CD4-positive, alpha-beta T cell (primary cell): ENCODE results near the gene SLC34A3. TPM values are rescaled to one million over a fixed set of nuclear protein-coding genes. Genes with fewer than 3 reads are reported as not detected.

ENCODE experiments used
- ATAC-seq: fragments of 200-7000 bp; cut with Tn5 transposase; one replicate; pipeline ENCODE4 v1.10.0; 2022; ENCODE audit warnings: mild to moderate bottlenecking; ENCODE audit not compliant: poor library complexity
- CTCF ChIA-PET: fragments of 350-600 bp; sonication (Branson Sonifier 250); formaldehyde crosslinking; loops from one replicate; lab custom pipeline; 2021; ENCODE audit warnings: antibody characterized with exemption, inconsistent platforms; lab: Charles Lee
- POLR2A ChIA-PET: fragments of 350-600 bp; sonication (Branson Sonifier 250); formaldehyde crosslinking; loops from one replicate; lab custom pipeline; 2021; ENCODE audit warnings: antibody characterized with exemption, inconsistent platforms; lab: Charles Lee
- DNase-seq, 14 experiments: peaks; one replicate each; pipeline ENCODE4 v3.0.0-alpha.2; 2013 to 2020; ENCODE audit warnings: mixed read lengths in 2 of 14
- H3K27ac ChIP-seq, 2 donors: one replicate each; pipeline versions ENCODE4 v1.5.1 to v1.7.0; 2013; ENCODE audit warnings: low read length in 2 of 2, low read depth in 1 of 2, mild to moderate bottlenecking in 1 of 2
- H3K27me3 ChIP-seq, 2 experiments: 1 replicate in 1 of 2; 2 replicates in 1 of 2; pipeline versions ENCODE4 v1.6.1 to v1.7.0; 2013; ENCODE audit warnings: low read length in 2 of 2, control low read depth in 1 of 2, mild to moderate bottlenecking in 1 of 2, moderate library complexity in 1 of 2; ENCODE audit not compliant: insufficient read depth in 2 of 2, control insufficient read depth in 1 of 2
- H3K36me3 ChIP-seq: one replicate; pipeline ENCODE4 v1.6.1; 2013; ENCODE audit warnings: low read length, control low read depth; ENCODE audit not compliant: insufficient read depth
- H3K4me1 ChIP-seq: one replicate; pipeline ENCODE4 v1.6.1; 2013; ENCODE audit warnings: low read length, control low read depth; ENCODE audit not compliant: insufficient read depth
- H3K4me3 ChIP-seq: one replicate; pipeline ENCODE4 v1.5.1; 2013; ENCODE audit warnings: mild to moderate bottlenecking, low read length, moderate library complexity
- H3K9me3 ChIP-seq, 2 experiments: 1 replicate in 1 of 2; 2 replicates in 1 of 2; pipeline versions ENCODE4 v1.6.1 to v1.7.0; 2013; ENCODE audit warnings: low read length in 2 of 2, mild to moderate bottlenecking in 2 of 2, control low read depth in 1 of 2, moderate library complexity in 1 of 2; ENCODE audit not compliant: control insufficient read depth in 1 of 2, insufficient read depth in 1 of 2
- H3K27ac Mint-ChIP-seq: one replicate; pipeline ENCODE4 v1.8.0; 2020; ENCODE audit warnings: mixed read lengths
- H3K27me3 Mint-ChIP-seq: one replicate; pipeline ENCODE4 v1.8.0; 2021; ENCODE audit warnings: mixed read lengths
- H3K36me3 Mint-ChIP-seq: one replicate; pipeline ENCODE4 v1.8.0; 2021; ENCODE audit warnings: low read depth, mixed read lengths
- H3K4me1 Mint-ChIP-seq: one replicate; pipeline ENCODE4 v1.8.0; 2021; ENCODE audit warnings: low read depth, mixed read lengths
- H3K4me3 Mint-ChIP-seq: one replicate; pipeline ENCODE4 v1.8.0; 2020; ENCODE audit warnings: mild to moderate bottlenecking, mixed read lengths
- H3K9me3 Mint-ChIP-seq: one replicate; pipeline ENCODE4 v1.8.0; 2020; ENCODE audit warnings: mixed read lengths
- intact Hi-C, 2 experiments: fragments of 100-400 bp; cut with DNase I in 1 of 2; cut with micrococcal nuclease in 1 of 2; formaldehyde crosslinking; loops; one replicate each; pipeline versions ENCODE4 v1.15.1 to v1.9.0; 2023 to 2025; cut with DNase I, micrococcal nuclease
- total RNA-seq, 174 experiments: library from RNA in 2 of 174; stranded (reverse) in 2 of 174; gene quantifications; one replicate each; pipeline ENCODE4 v1.2.3 and lab custom pipeline; 2021 to 2026
- TF ChIP-seq, protein P1 (sequence below): fragments of 200-600 bp; IDR thresholded peaks from one replicate; pipeline ENCODE4 v1.8.0; 2022; ENCODE audit warnings: antibody characterized with exemption, mild to moderate bottlenecking

SLC34A3 gene
- total RNA-seq, 2 experiments from 2014 or later: not detected

DNA sequence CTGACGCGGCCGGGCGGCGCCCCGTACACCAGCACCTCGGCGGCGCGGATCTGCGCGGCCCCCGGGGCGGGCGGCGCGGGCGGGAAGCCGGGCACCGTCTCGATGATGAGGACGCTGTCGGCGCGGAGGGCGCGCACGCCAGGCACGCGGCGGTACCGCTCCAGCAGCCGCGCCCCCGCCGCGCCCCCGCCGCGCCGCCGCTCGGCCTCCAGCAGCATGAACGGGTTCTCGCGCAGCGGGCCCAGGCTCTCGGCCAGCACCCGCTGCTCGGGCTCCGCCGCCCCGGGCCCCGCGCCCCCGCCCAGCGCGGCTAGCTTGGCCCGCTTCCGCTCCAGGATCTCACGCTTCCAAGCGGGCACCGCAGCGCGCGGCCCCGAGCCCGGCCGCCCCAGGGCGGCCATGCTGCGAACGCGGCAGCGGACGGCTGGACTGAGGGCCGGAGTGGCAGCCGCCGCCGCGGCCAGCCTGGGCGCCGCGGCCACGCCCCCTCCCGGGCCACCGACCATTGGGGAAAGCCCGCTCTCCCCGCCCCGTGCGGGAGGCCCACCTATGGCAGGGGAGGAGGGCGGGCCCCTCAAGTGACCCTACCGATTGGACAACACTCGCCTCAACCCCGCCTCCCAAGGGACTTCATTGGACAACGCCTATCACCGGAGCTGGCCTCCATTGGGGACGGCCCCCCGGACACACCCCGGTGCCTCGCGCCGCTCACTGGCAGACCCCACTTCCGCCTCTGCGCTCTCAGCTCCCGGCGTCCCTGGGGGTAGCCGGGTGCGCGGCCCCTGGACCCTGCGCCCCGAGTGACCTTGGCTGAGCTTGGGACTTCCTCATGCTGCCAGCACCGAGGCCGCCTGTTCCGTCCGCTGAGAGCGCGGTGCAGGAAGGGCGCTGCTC, 30.1 kb upstream of the SLC34A3 start, which contains the start of gene TPRN:
Gene TPRN, minus strand, starts transcription at position 431 of the 894 bp plus-strand sequence. Its CDS starts 30 bp downstream, at position 401.
- Histone ChIP-seq H3K9me3 (peaks cover 0 to 6% of the 10 kb centered on the region in 2 experiments), H3K4me3 (peak within 1 kb of the TSS; percentile 87), H3K27me3 (no peaks in the 10 kb centered on the region), H3K36me3 (peaks cover 2% of the 10 kb centered on the region), H3K4me1 (peaks cover 48% of the 10 kb centered on the region), H3K27ac (peak within 1 kb of the TSS; percentile 72 to 76)
- H3K9me3 Mint-ChIP-seq: no peaks in the 10 kb centered on the region
- ChIA-PET CTCF (interaction anchor here (0.6 to 1.4 kb wide), 7 partner anchors 11 to 133 kb away, joined by 3 to 9 read pairs (median 4); partner anchors contain the start of genes ANAPC2, RNF224 and SSNA1), POLR2A (interaction anchor here (0.6 to 2.5 kb wide), 13 partner anchors 8 to 662 kb away, joined by 3 to 39 read pairs (median 6); partner anchors contain the start of genes ANAPC2, MAN1B1, NELFB and RNF208)
- ATAC-seq (peak; percentile 94), DNase-seq (peak; percentile 93 to 99 (median 98))
- H3K4me3 Mint-ChIP-seq: peak within 1 kb of the TSS; percentile 93
- H3K27ac Mint-ChIP-seq: peak within 1 kb of the TSS; percentile 84
- intact Hi-C loops: loop anchor here (1.0 to 2.0 kb wide), 2 partner anchors 22 to 23 kb away; partner anchors contain the start of gene RNF208 (in 1 of the 2)
- H3K27me3 Mint-ChIP-seq: no peaks in the 10 kb centered on the region
- peaks cover 23% of the 10 kb centered on the region for H3K4me1 Mint-ChIP-seq
- TF ChIP-seq, protein P1, sequence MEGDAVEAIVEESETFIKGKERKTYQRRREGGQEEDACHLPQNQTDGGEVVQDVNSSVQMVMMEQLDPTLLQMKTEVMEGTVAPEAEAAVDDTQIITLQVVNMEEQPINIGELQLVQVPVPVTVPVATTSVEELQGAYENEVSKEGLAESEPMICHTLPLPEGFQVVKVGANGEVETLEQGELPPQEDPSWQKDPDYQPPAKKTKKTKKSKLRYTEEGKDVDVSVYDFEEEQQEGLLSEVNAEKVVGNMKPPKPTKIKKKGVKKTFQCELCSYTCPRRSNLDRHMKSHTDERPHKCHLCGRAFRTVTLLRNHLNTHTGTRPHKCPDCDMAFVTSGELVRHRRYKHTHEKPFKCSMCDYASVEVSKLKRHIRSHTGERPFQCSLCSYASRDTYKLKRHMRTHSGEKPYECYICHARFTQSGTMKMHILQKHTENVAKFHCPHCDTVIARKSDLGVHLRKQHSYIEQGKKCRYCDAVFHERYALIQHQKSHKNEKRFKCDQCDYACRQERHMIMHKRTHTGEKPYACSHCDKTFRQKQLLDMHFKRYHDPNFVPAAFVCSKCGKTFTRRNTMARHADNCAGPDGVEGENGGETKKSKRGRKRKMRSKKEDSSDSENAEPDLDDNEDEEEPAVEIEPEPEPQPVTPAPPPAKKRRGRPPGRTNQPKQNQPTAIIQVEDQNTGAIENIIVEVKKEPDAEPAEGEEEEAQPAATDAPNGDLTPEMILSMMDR: no peak
- H3K36me3 Mint-ChIP-seq: peaks cover 5% of the 10 kb centered on the region

DNA sequence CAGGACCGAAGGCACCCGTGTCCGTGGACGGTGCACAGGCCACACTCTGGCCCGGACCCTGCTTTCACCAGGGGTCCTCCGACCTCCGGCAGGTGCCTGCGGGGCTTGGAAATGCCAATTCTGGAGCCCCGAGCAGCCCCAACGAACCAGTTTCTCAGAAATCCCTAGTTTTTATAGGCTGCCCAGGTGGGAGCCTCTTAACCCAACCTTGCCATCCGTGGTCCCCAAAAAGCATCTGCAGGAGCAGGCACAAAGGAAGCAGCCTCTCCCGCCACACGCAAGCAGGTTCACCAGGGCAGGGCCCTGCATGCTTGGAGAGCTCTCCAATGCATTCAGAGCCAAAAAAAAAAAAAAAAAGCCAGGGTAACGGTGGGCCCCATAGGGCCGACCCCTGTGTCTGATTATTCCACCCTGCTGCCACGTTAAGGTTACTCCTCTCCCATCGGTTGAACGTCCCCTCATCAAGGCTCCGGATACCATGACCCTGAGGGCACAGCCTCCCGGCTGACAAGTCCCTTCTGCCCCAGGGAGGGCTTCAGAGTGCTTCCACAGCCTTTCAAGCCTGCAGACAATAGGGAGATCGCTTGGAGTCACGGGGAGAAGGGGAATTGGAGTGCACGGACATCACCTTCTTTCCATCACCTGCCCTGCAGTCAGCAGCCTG, 29.4 kb upstream of the SLC34A3 start:
- TF ChIP-seq, protein P1: no peak
- ChIA-PET POLR2A (interaction anchor here (0.7 to 2.5 kb wide), 12 partner anchors 9 to 315 kb away, joined by 4 to 39 read pairs (median 8); partner anchors contain the start of genes ANAPC2, MAN1B1, NELFB and RNF208), CTCF (interaction anchor here (0.6 to 1.4 kb wide), 7 partner anchors 12 to 134 kb away, joined by 3 to 9 read pairs (median 4); partner anchors contain the start of genes ANAPC2, RNF224 and SSNA1)
- Histone ChIP-seq H3K4me3 (peak overlapping the region; percentile 87), H3K9me3 (peaks cover 0 to 6% of the 10 kb centered on the region in 2 experiments), H3K36me3 (peaks cover 2% of the 10 kb centered on the region), H3K27ac (peak overlapping the region; percentile 72 to 76), H3K4me1 (peaks cover 56% of the 10 kb centered on the region), H3K27me3 (no peaks in the 10 kb centered on the region)
- Mint-ChIP-seq H3K36me3 (peaks cover 5% of the 10 kb centered on the region), H3K9me3 (no peaks in the 10 kb centered on the region), H3K27me3 (no peaks in the 10 kb centered on the region), H3K27ac (peak overlapping the region; percentile 84), H3K4me3 (peak overlapping the region; percentile 93), H3K4me1 (peaks cover 31% of the 10 kb centered on the region)
- no peak for ATAC-seq
- DNase-seq: no peak
- intact Hi-C loops: loop anchor here (1.0 to 2.0 kb wide), 2 partner anchors 21 to 22 kb away; partner anchors contain the start of gene RNF208 (in 1 of the 2)

DNA sequence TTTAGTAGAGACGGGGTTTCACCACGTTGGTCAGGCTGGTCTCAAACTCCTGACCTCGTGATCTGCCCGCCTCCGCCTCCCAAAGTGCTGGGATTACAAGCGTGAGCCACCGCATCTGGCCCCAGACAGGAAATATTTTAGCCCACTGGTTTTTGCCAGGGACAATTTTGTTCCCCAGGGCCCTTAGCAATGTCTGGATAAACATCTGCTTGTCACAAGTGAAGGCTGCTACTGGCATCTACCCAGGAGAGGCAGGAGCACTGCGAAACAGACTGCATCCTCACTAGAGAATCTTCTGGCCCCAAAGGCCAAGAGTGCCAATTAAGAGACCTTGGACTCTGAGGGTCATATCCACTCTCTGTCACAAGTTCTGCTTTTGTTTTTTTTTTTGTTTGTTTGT, 27.7 kb upstream of the SLC34A3 start:
- Histone ChIP-seq H3K4me3 (no peak overlapping the region), H3K36me3 (peaks cover 2% of the 10 kb centered on the region), H3K27me3 (no peaks in the 10 kb centered on the region), H3K4me1 (peaks cover 65% of the 10 kb centered on the region), H3K9me3 (peaks cover 0 to 6% of the 10 kb centered on the region in 2 experiments), H3K27ac (no peak overlapping the region)
- H3K4me1 Mint-ChIP-seq: peaks cover 44% of the 10 kb centered on the region
- no peak for DNase-seq
- TF ChIP-seq, protein P1: no peak
- intact Hi-C loops: no loop called here
- POLR2A ChIA-PET: interaction anchor here (0.7 to 2.2 kb wide), 3 partner anchors 14 to 73 kb away, joined by 3 to 9 read pairs (median 3); partner anchors contain the start of gene SSNA1
- no peak for ATAC-seq
- CTCF ChIA-PET: no interaction called here
- H3K27me3 Mint-ChIP-seq: no peaks in the 10 kb centered on the region
- no peaks in the 10 kb centered on the region for H3K9me3 Mint-ChIP-seq
- H3K4me3 Mint-ChIP-seq: peak overlapping the region; percentile 60
- H3K36me3 Mint-ChIP-seq: peaks cover 13% of the 10 kb centered on the region
- peak overlapping the region; percentile 58 for H3K27ac Mint-ChIP-seq
